Body of pancreas (tissue), 4 donors: ENCODE data around the gene FOXF1. TPM values are rescaled to one million over a fixed set of nuclear protein-coding genes. Genes with fewer than 3 reads are reported as not detected.

Experiments used
- ATAC-seq: fragments of 150-250 bp; one replicate; pipeline ENCODE4 v1.9.1; 2016
- DNase-seq, 4 donors: peaks; one replicate each; pipeline ENCODE4 v3.0.0-alpha.2; 2019
- H3K27ac ChIP-seq, 4 donors: fragments of 200-600 bp; sonication (generic); 1 replicate in 3 of 4; 2 replicates in 1 of 4; pipeline versions ENCODE4 v1.5.1 to v1.6.1; 2016 to 2019; ENCODE audit warnings: mild to moderate bottlenecking in 1 of 4, mixed read lengths in 1 of 4, moderate library complexity in 1 of 4
- H3K27me3 ChIP-seq, 2 donors: fragments of 200-600 bp; sonication (generic); one replicate each; pipeline ENCODE4 v1.6.0; 2016; ENCODE audit warnings: mild to moderate bottlenecking in 1 of 2
- H3K36me3 ChIP-seq, 2 donors: fragments of 200-600 bp; sonication (generic); replicated peaks in 1 of 2; 2 replicates each; pipeline ENCODE4 v1.5.1; 2016; ENCODE audit warnings: low read depth in 2 of 2; ENCODE audit not compliant: insufficient read depth in 1 of 2
- H3K4me1 ChIP-seq: fragments of 200-600 bp; sonication (generic); one replicate; pipeline ENCODE4 v1.6.0; 2016
- H3K4me3 ChIP-seq, 2 donors: fragments of 200-600 bp; sonication (generic); 1 replicate in 1 of 2; 2 replicates in 1 of 2; pipeline ENCODE4 v1.5.1; 2016 to 2019
- H3K9me3 ChIP-seq, 3 donors: fragments of 200-600 bp; sonication (generic); 1 replicate in 2 of 3; 2 replicates in 1 of 3; pipeline ENCODE4 v1.5.1; 2016
- POLR2A ChIP-seq, 3 donors: fragments of 450-650 bp; IDR thresholded peaks; one replicate each; pipeline ENCODE4 v1.6.1; 2016; ENCODE audit warnings: antibody characterized with exemption in 3 of 3, mild to moderate bottlenecking in 2 of 3
- WGBS, 2 donors: methylation state at CpG; one replicate each; pipeline ENCODE4 v1.1.5; 2017; 5-methylcytosine and 5-hydroxymethylcytosine counted together
- intact Hi-C: fragments of 100-400 bp; cut with DNase I; formaldehyde crosslinking; loops from one replicate; pipeline ENCODE4 v1.15.1; 2023
- total RNA-seq, 2 donors: library from RNA; depleted of rRNA; stranded (reverse); fragments of >200 nt; gene quantifications; one replicate each; pipeline ENCODE4 v1.1.0, GENCODE V29; 2016
- TF ChIP-seq, protein P1 (sequence below), 7 experiments: fragments of 450-650 bp in 4 of 7; fragments of 200-600 bp in 3 of 7; sonication (generic) in 3 of 7; IDR thresholded peaks; one replicate each; pipeline ENCODE4 v1.5.1; 2016 to 2019; ENCODE audit warnings: antibody characterized with exemption in 7 of 7

Gene FOXF1
- total RNA-seq, 2 donors from 2014 or later: 0.52 to 7.3 TPM

DNA sequence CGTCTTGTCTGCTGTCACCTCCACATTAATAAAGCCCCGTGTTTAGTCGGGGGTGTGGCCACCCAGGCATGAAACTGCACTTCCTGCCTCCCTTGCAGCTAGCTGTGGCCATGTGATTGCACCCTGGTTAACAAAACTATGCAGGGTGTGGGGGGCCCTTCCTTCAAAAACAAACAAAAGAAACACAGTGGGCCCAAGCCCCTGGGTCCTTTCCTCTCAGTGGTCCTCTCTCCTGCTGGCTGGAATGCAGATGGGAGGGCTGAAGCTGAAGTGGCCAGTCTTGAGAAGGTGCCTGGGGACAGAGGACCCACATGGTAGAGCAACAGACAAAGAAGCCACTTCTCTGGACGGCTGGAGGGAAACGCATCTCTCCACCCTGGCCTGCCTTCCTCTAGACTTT lies 38.0 kb upstream of the FOXF1 start:
- DNase-seq (no peak), ATAC-seq (no peak)
- Histone ChIP-seq H3K9me3 (peaks cover 0 to 8% (median 0%) of the 10 kb centered on the region in 3 donors), H3K27ac (no peak overlapping the region), H3K36me3 (no peaks in the 10 kb centered on the region), H3K4me1 (no peaks in the 10 kb centered on the region), H3K4me3 (no peak overlapping the region), H3K27me3 (no peaks in the 10 kb centered on the region)
- intact Hi-C loops: no loop called here
- TF ChIP-seq POLR2A (IDR thresholded peaks at IDR 0.05): no peak
- TF ChIP-seq, protein P1, sequence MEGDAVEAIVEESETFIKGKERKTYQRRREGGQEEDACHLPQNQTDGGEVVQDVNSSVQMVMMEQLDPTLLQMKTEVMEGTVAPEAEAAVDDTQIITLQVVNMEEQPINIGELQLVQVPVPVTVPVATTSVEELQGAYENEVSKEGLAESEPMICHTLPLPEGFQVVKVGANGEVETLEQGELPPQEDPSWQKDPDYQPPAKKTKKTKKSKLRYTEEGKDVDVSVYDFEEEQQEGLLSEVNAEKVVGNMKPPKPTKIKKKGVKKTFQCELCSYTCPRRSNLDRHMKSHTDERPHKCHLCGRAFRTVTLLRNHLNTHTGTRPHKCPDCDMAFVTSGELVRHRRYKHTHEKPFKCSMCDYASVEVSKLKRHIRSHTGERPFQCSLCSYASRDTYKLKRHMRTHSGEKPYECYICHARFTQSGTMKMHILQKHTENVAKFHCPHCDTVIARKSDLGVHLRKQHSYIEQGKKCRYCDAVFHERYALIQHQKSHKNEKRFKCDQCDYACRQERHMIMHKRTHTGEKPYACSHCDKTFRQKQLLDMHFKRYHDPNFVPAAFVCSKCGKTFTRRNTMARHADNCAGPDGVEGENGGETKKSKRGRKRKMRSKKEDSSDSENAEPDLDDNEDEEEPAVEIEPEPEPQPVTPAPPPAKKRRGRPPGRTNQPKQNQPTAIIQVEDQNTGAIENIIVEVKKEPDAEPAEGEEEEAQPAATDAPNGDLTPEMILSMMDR (IDR thresholded peaks at IDR 0.05): no peak
- WGBS, 2 donors: 70 to 84% methylated on average over 5 of the region's 5 CpGs

GRCh38 chr16:86476956-86477534 lies 33.3 kb upstream of the FOXF1 start:
- WGBS, 2 donors: 19% methylated on average over 11 of the region's 11 CpGs
- Histone ChIP-seq H3K36me3 (no peaks in the 10 kb centered on the region), H3K27ac (no peak overlapping the region), H3K27me3 (no peaks in the 10 kb centered on the region), H3K4me3 (no peak overlapping the region), H3K4me1 (no peaks in the 10 kb centered on the region), H3K9me3 (peaks cover 0 to 3% (median 0%) of the 10 kb centered on the region in 3 donors)
- DNase-seq (no peak), ATAC-seq (no peak)
- TF ChIP-seq POLR2A (IDR thresholded peaks at IDR 0.05): no peak
- TF ChIP-seq, protein P1 (IDR thresholded peaks at IDR 0.05): no peak
- intact Hi-C loops: no loop called here

DNA sequence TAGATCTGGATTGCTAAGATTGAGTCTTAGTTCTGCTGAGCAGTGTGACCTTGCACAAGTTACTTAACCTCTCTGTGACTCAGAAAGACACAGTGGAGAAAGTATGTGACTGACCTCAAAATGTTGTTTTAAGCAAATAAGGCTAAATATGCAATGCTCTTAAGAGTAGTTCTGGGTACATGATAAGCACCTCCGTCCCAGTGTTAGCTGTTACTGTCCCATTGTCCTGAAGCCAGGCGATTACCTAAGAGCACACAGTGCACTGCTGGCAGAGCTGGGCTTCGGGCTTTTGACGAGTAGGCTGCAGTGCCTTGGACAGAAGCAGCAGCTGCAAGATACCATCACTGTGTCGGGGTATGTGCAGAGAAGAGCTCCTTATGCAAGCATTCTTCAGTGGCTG lies 32.7 kb upstream of the FOXF1 start:
- WGBS, 2 donors: 19 to 51% methylated on average over 5 of the region's 5 CpGs
- ATAC-seq (no peak), DNase-seq (no peak)
- no peak overlapping the region for H3K27ac ChIP-seq
- no peaks in the 10 kb centered on the region for H3K9me3 ChIP-seq
- H3K4me3 ChIP-seq: no peak overlapping the region
- H3K4me1 ChIP-seq: no peaks in the 10 kb centered on the region
- H3K27me3 ChIP-seq: no peaks in the 10 kb centered on the region
- H3K36me3 ChIP-seq: no peaks in the 10 kb centered on the region
- TF ChIP-seq, protein P1 (IDR thresholded peaks at IDR 0.05): no peak
- TF ChIP-seq POLR2A (IDR thresholded peaks at IDR 0.05): no peak
- intact Hi-C loops: no loop called here

DNA sequence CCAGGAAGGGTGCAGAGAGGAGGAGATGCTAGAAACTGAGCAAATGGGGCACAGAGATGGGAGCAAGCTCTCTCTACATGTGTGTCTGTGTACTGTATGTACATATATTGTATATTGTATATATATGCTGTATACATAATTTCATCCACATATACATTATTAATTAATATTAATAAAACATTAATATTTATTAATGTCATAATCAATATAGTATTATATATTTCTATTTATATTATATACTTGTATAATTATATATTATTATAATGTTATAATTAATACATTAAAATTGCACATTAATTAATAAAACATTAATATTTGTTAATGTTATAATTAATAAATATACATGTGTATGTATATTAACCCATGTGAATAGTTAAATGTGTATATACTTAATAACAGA lies 31.5 kb upstream of the FOXF1 start:
- Histone ChIP-seq H3K27me3 (no peaks in the 10 kb centered on the region), H3K4me1 (no peaks in the 10 kb centered on the region), H3K36me3 (no peaks in the 10 kb centered on the region), H3K4me3 (no peak overlapping the region), H3K9me3 (peaks cover 0 to 3% (median 0%) of the 10 kb centered on the region in 3 donors), H3K27ac (no peak overlapping the region)
- DNase-seq (no peak), ATAC-seq (no peak)
- intact Hi-C loops: no loop called here
- TF ChIP-seq POLR2A (IDR thresholded peaks at IDR 0.05): no peak
- TF ChIP-seq, protein P1 (IDR thresholded peaks at IDR 0.05): no peak

DNA sequence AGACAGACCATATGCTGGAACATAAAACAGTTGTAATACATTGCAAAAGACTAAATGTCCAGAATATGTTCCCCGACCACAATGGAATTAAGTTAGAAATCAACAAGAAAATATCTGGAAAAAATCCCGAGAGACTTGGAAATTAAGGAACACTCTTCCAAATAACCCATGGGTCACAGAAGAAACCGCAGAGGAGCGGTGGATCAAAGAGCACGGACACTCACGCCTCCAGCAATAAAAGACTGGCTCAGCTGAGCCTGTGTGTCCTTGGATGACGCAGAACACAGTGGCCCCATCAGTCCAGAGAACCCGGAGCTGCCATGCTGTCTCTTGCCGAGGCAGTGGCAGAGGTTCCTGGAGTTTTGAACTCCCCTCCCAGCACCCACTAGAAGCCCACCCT lies 30.9 kb upstream of the FOXF1 start:
- no peak overlapping the region for H3K4me3 ChIP-seq
- no peaks in the 10 kb centered on the region for H3K4me1 ChIP-seq
- no peak overlapping the region for H3K27ac ChIP-seq
- H3K9me3 ChIP-seq: peaks cover 0 to 10% (median 0%) of the 10 kb centered on the region in 3 donors
- DNase-seq: peak in 1 of 4 donors; percentile 15
- H3K27me3 ChIP-seq: no peaks in the 10 kb centered on the region
- intact Hi-C loops: no loop called here
- WGBS, 2 donors: 23 to 48% methylated on average over 8 to 9 of the region's 9 CpGs
- no peaks in the 10 kb centered on the region for H3K36me3 ChIP-seq
- ATAC-seq: no peak
- no peak for TF ChIP-seq POLR2A (IDR thresholded peaks at IDR 0.05)
- TF ChIP-seq, protein P1 (IDR thresholded peaks at IDR 0.05): no peak
